ENCODE data around the gene C11orf68. TPM values are rescaled to one million over a fixed set of nuclear protein-coding genes. Genes with fewer than 3 reads are reported as not detected.

C11orf68 gene
- total RNA-seq, 4 donors from 2014 or later, result 5.8 to 15.6 (median 10.6) TPM

DNA sequence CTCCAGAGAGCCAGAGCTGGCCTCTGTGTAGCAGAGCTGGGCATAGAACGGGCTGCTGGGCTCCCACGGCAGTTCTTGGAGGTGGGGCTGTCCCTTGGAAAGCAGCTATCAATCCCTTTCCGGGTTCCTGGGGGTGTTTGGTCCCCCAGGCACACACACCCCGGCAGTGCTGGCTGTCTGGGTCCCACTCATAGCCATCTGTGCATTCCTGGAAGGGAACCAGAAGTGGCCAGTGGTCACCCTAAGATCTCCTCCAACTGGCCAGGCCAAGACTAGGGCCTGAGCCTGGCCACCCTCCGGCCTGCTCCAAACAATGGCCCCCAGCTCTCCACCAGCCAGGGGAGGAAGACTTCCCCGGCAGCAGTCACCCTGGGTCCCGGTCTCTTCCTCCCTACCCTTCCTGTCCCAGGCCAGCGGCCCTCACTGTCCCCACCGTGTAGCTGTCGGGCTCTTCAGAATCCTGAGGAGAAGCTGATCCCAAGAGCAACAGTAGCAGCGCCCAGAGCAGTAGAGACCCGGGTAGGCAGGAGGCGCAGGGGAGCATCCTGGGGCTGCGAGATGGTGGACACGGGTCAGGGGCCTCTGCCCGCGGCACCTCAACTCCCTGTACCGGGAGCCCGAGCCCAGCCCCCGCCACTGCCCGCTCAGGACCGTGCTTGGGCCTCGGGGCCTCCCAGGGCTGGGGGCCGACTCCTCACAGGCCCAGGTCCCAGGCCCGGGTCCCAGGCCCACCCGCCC, 46.9 kb downstream of the C11orf68 start:
- Histone ChIP-seq H3K36me3 (peaks cover 0 to 14% (median 0%) of the 10 kb centered on the region in 3 donors), H3K4me1 (peaks cover 16 to 51% (median 18%) of the 10 kb centered on the region in 3 donors), H3K27ac (peak overlapping the region; percentile 81 to 95 (median 87)), H3K27me3 (no peaks in the 10 kb centered on the region), H3K4me3 (peak overlapping the region; percentile 35 to 73 (median 61)), H3K9me3 (no peaks in the 10 kb centered on the region)
- TF ChIP-seq POLR2A (IDR thresholded peaks at IDR 0.05) (no peak), CTCF (IDR thresholded peaks at IDR 0.05) (no peak)
- intact Hi-C loops (cut with DNase I), result no loop called here
- no peak for DNase-seq
- WGBS, 2 donors, result 20 to 76% methylated on average over 2 to 5 of the region's 26 CpGs

- intact Hi-C loops (cut with DNase I), result no loop called here
- Histone ChIP-seq H3K27me3 (no peaks in the 10 kb centered on the region), H3K4me1 (peaks cover 16 to 51% (median 18%) of the 10 kb centered on the region in 3 donors), H3K9me3 (no peaks in the 10 kb centered on the region), H3K4me3 (peak overlapping the region in 3 of 4 donors; percentile 59 to 73 (median 63)), H3K27ac (peak overlapping the region; percentile 81 to 95 (median 87)), H3K36me3 (peaks cover under 1 to 24% (median under 1%) of the 10 kb centered on the region in 3 donors)
- 60% methylated on average over 3 to 17 of the region's 24 CpGs for WGBS, 2 donors
- TF ChIP-seq CTCF (IDR thresholded peaks at IDR 0.05), result no peak
- TF ChIP-seq POLR2A (IDR thresholded peaks at IDR 0.05), result no peak
- no peak for DNase-seq
Measured at GRCh38 chr11:65870706-65871681, 47.9 kb downstream of the C11orf68 start.

- no peaks in the 10 kb centered on the region for H3K9me3 ChIP-seq
- no peak overlapping the region for H3K4me3 ChIP-seq
- peaks cover 16 to 51% (median 18%) of the 10 kb centered on the region in 3 donors for H3K4me1 ChIP-seq
- peak overlapping the region in 2 of 4 donors; percentile 92 to 95 for H3K27ac ChIP-seq
- intact Hi-C loops (cut with DNase I), result no loop called here
- WGBS, 2 donors, result 71 to 100% methylated on average over 1 to 8 of the region's 11 CpGs
- H3K36me3 ChIP-seq, result peaks cover 7 to 31% (median 7%) of the 10 kb centered on the region in 3 donors
- no peak for DNase-seq
- no peaks in the 10 kb centered on the region for H3K27me3 ChIP-seq
- no peak for TF ChIP-seq CTCF (IDR thresholded peaks at IDR 0.05)
- TF ChIP-seq POLR2A (IDR thresholded peaks at IDR 0.05), result no peak
Measured at GRCh38 chr11:65870307-65870658, 48.6 kb downstream of the C11orf68 start.

DNA sequence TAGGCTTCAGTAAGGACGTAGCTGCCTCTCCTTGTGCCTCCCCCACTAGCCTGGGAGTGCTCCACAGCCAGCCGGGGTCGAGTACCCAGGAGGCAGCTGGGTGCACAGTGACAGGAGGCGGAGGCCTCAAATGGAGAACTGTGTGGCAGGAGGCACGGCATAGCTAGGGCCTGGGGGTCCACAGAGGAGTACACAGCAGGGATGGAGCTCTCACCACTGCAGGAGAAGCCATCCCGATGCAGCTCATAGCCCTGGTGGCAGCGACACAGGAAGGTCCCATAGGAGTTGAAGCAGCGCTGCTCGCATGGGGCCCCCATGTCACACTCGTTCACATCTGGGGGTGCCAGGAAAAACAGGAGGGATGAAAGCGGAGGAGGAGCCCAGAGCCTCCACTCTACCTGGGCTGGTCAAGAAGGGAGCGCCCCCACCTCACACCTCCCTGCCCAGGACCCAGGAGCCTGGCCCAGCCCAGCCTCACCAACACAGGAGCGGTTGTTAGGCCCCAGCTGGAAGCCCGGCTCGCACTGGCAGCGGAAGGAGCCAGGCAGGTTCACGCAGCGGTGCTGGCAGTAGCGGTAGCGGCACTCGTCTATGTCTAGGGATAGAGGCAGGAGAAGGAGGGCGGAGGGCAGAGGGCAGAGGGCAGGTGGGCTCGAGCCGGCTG, 49.1 kb downstream of the C11orf68 start:
- no peaks in the 10 kb centered on the region for H3K27me3 ChIP-seq
- peaks cover 16 to 51% (median 18%) of the 10 kb centered on the region in 3 donors for H3K4me1 ChIP-seq
- DNase-seq, result no peak
- TF ChIP-seq CTCF (IDR thresholded peaks at IDR 0.05) (no peak), POLR2A (IDR thresholded peaks at IDR 0.05) (no peak)
- H3K36me3 ChIP-seq, result peaks cover 12 to 36% (median 12%) of the 10 kb centered on the region in 3 donors
- intact Hi-C loops (cut with DNase I), result no loop called here
- 63 to 72% methylated on average over 9 to 12 of the region's 24 CpGs for WGBS, 2 donors
- H3K27ac ChIP-seq, result peak overlapping the region in 1 of 4 donors; percentile 95
- H3K4me3 ChIP-seq, result no peak overlapping the region
- no peaks in the 10 kb centered on the region for H3K9me3 ChIP-seq
